Measurements from ENCODE around the gene RBM18.

DNA sequence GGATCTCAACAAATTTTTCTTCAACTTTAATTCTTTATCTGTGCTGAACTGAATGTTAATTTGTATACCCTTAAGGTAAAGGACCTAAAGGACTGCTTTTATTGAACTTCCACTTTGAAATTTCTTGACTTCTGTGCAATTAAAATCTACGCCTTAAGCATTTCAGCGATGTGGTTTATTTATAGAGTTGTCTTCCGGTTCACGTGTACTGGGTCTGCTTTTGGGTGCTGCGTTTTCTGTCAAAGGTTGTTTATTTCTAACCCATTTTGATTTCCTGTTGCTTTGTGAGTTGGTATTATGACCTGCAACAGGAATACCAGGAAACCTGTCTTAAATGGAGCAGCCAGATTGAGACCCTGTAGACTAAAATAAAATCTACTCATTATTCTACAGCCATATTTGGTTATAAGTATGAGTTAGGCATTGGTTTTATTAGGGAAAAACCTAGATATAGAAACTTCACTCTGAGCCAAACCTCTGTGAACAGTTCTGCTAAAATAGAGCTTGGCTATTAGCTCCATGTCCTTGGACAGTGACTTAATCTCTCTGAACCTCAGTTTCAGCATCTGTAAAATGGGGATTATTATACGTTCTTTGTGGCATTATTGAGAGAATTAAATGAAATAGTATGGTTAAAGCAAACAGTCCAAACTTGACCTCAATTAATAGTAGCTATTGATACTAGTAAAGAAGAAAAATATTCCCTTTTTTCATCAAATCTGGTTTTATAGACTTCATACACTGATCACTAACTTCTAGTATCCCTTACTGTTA is 3.6 kb upstream of the RBM18 start:
- TF ChIP-seq POLR2AphosphoS5 (IDR thresholded peaks at IDR 0.05; ENCODE audit: low read depth, low read length) (no peak), SIN3A (IDR thresholded peaks at IDR 0.05; ENCODE audit: borderline replicate concordance, insufficient read depth, low read depth, low read length) (no peak)
- TF ChIP-seq, protein P1, sequence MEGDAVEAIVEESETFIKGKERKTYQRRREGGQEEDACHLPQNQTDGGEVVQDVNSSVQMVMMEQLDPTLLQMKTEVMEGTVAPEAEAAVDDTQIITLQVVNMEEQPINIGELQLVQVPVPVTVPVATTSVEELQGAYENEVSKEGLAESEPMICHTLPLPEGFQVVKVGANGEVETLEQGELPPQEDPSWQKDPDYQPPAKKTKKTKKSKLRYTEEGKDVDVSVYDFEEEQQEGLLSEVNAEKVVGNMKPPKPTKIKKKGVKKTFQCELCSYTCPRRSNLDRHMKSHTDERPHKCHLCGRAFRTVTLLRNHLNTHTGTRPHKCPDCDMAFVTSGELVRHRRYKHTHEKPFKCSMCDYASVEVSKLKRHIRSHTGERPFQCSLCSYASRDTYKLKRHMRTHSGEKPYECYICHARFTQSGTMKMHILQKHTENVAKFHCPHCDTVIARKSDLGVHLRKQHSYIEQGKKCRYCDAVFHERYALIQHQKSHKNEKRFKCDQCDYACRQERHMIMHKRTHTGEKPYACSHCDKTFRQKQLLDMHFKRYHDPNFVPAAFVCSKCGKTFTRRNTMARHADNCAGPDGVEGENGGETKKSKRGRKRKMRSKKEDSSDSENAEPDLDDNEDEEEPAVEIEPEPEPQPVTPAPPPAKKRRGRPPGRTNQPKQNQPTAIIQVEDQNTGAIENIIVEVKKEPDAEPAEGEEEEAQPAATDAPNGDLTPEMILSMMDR (IDR thresholded peaks at IDR 0.05): no peak
- TF ChIP-seq, protein P2, sequence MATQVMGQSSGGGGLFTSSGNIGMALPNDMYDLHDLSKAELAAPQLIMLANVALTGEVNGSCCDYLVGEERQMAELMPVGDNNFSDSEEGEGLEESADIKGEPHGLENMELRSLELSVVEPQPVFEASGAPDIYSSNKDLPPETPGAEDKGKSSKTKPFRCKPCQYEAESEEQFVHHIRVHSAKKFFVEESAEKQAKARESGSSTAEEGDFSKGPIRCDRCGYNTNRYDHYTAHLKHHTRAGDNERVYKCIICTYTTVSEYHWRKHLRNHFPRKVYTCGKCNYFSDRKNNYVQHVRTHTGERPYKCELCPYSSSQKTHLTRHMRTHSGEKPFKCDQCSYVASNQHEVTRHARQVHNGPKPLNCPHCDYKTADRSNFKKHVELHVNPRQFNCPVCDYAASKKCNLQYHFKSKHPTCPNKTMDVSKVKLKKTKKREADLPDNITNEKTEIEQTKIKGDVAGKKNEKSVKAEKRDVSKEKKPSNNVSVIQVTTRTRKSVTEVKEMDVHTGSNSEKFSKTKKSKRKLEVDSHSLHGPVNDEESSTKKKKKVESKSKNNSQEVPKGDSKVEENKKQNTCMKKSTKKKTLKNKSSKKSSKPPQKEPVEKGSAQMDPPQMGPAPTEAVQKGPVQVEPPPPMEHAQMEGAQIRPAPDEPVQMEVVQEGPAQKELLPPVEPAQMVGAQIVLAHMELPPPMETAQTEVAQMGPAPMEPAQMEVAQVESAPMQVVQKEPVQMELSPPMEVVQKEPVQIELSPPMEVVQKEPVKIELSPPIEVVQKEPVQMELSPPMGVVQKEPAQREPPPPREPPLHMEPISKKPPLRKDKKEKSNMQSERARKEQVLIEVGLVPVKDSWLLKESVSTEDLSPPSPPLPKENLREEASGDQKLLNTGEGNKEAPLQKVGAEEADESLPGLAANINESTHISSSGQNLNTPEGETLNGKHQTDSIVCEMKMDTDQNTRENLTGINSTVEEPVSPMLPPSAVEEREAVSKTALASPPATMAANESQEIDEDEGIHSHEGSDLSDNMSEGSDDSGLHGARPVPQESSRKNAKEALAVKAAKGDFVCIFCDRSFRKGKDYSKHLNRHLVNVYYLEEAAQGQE (IDR thresholded peaks at IDR 0.05; ENCODE audit: insufficient read depth in 1 of 2, low read depth in 2 of 2, low read length in 1 of 2): no peak

All from Panc1 (cell line).